Effector CD8-positive, alpha-beta T cell (primary cell): ENCODE measurements around the gene SDS.
"Not testable (repeated sequence)": the region's sequence is repeated elsewhere in the genome, so short reads cannot be mapped to it uniquely, and the experiment has no call there.

Experiments used
- DNase-seq: peaks from one replicate; lab custom pipeline; 2025; lab: John Stamatoyannopoulos, UW

SDS gene

GRCh38 chr12:113374823-113375428 lies 28.8 kb downstream of the SDS start:
- DNase-seq, result no peak

- DNase-seq, result no peak
Measured at GRCh38 chr12:113373969-113374368, 29.7 kb downstream of the SDS start.

GRCh38 chr12:113373440-113373839 lies 30.2 kb downstream of the SDS start:
- DNase-seq, result no peak

- DNase-seq, result no peak
Measured at GRCh38 chr12:113372371-113372770, 31.3 kb downstream of the SDS start.

- DNase-seq, result no peak
Measured at GRCh38 chr12:113371808-113372207, 31.9 kb downstream of the SDS start.

- DNase-seq, result no peak
Measured at GRCh38 chr12:113370923-113371682, 32.6 kb downstream of the SDS start.

- DNase-seq, result no peak
Measured at GRCh38 chr12:113369391-113369985, 34.2 kb downstream of the SDS start.

- no peak for DNase-seq
Measured at GRCh38 chr12:113368331-113368730, 35.4 kb downstream of the SDS start.

GRCh38 chr12:113366827-113367226 lies 36.9 kb downstream of the SDS start:
- no peak for DNase-seq

GRCh38 chr12:113365639-113366395 lies 37.9 kb downstream of the SDS start:
- no peak for DNase-seq

GRCh38 chr12:113364698-113365097 lies 39.0 kb downstream of the SDS start:
- no peak for DNase-seq

GRCh38 chr12:113361574-113362370 lies 41.9 kb downstream of the SDS start:
- no peak for DNase-seq

- no peak for DNase-seq
Measured at GRCh38 chr12:113359939-113360748, 43.5 kb downstream of the SDS start.

- DNase-seq, result no peak
Measured at GRCh38 chr12:113359133-113359938, 44.4 kb downstream of the SDS start.

GRCh38 chr12:113358381-113359132 lies 45.1 kb downstream of the SDS start, which contains the start of gene PLBD2:
Gene PLBD2 (plus strand): TSS chr12:113358587. CDS start chr12:113358601, 14 bp downstream.
- DNase-seq, result peak; percentile 95

GRCh38 chr12:113354192-113354591 lies 49.5 kb downstream of the SDS start:
- DNase-seq, result not testable (repeated sequence)

GRCh38 chr12:113351089-113351488 lies 52.6 kb downstream of the SDS start:
- no peak for DNase-seq

GRCh38 chr12:113348849-113349536 lies 54.7 kb downstream of the SDS start:
- DNase-seq, result no peak
